GM21381 (cell line): ENCODE results near the gene CNNM3.
"Not testable (repeated sequence)": the region's sequence is repeated elsewhere in the genome, so short reads cannot be mapped to it uniquely, and the experiment has no call there.

Source experiments
- ATAC-seq: cut with Tn5 transposase; IDR thresholded peaks from one replicate; pipeline ENCODE4 v1.9.1; 2021; ENCODE audit warnings: mild to moderate bottlenecking, moderate library complexity; ENCODE audit not compliant: unreplicated experiment

CNNM3 gene

DNA sequence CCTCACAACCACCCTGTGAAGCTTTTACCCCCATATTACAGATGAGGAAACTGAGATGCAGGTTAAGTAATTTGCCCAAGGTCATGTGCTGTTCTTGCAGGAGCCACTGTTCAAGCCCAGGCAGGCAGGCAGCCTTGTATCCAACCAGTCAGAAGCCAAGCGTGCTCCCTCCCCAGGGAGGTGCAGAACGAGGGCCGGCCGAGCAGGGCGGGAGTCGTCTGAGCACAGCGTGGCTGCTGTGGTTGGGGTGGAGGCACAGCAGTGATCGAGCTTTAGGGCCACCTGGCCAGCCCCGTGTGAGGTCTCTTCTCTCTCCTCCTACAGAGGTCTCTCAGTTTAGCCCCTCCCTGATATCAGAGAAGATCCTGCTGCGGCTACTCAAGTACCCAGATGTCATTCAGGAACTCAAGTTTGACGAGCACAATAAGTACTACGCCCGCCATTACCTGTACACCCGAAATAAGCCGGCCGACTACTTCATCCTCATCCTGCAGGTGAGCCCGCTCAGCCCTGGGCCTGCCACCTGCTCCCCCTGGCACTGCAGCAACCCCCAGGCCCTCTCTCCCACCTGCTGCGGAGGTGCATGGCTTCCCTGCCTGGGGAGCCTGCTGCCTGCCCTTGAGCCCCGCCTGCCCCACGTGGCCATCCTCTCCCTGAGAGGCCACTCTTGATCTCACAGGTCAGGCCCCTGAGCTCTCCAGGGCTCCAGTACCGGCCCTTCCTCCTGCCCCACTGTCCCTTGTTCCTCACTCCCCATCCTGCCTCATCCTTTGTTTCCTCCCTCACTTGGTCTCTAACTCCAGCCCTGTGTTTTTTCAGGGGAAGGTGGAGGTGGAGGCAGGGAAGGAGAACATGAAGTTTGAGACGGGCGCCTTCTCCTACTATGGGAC, 17.1 kb upstream of the CNNM3 start:
- no peak for ATAC-seq

DNA sequence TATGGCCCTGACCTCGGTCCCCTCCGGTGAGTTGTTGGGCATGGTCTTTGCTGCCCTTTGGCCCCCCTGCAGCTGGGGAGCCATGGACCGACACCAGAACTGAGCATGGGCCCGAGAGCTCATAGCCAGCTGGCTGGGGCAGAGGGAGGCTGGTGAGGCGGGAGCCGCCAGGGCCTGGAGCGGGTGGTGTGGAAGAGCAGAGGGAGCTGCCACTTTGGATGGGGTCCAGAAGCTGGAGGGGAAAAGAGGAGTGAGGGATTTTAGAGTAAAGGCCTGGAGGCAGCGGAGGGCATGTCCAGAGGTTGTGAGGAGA, 16.5 kb upstream of the CNNM3 start:
- ATAC-seq = no peak

DNA sequence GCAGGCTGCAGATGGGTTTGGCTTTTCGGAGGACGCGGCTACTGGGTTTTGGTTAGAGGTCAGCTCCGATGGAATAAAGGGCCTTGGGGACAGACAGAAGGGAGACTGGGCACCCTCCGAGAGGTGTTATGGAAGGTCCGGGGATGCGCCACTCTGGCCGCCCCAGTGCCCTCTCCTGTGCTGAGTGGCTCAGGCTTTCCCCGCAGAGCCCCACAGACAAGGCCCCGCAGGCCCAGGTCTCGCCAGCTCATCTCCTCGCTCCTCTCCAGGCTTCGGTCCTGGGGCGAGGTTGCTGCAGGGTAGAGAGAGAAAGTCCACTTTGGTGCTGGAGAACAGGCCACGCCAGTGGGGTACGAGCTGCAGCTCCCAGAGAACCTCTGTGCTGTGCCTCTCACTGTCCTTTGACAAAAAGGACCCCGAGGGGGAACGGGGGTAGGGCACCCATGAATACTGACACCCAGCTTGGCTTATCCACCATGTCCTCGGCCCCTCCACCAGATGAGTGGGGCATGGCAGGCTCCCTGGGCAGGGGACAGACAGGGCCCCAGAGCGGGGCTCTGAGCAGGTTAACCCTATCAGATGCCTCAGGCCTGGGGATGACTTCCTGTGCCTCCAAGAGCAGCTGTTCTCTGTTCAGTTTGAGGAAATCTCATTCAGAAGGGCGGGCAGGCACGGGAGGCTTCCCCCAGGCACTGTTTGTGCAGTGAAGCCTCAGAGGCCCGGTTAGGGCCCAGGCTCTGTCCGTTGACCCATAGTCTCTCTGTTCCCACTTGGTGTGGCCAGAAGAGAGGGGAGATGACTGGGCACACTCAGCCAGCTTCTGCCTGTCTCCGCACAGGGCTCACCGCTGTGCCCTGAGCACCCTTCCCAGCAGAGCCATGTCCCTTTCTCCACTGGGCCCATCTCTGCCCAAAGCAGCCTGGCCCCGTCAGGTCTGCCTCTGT, 15.7 kb upstream of the CNNM3 start:
- ATAC-seq = no peak

DNA sequence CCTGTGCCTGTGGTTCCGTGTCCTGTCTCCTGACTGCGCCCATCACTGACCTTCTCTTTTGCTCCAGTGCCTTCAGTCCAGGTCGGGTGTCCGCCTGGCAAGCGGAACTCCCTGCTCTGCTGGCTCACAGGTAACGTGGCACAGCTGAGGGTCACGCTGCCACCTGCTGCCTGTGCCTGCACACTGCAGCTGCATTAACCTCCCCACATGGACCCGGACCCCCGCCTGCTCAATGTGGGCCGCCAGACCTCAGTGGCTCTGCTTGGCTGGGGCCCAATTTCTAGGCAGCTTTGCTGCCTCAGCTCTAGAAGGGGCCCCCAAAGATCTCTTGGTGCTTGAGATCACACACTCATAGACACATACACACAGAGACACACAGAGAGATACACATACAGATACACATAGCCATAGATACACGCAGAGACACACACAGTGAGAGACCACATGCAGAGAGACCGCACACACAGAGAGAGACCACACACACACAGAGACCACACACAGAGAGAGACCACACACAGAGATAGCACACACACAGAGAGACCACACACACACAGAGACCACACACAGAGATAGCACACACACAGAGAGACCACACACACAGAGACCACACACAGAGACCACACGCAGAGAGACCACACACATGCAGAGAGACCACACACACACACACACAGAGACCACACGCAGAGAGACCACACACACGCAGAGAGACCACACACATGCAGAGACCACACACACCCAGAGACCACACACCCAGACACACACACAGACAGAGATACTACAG, 14.9 kb upstream of the CNNM3 start:
- peak; percentile 68 for ATAC-seq

DNA sequence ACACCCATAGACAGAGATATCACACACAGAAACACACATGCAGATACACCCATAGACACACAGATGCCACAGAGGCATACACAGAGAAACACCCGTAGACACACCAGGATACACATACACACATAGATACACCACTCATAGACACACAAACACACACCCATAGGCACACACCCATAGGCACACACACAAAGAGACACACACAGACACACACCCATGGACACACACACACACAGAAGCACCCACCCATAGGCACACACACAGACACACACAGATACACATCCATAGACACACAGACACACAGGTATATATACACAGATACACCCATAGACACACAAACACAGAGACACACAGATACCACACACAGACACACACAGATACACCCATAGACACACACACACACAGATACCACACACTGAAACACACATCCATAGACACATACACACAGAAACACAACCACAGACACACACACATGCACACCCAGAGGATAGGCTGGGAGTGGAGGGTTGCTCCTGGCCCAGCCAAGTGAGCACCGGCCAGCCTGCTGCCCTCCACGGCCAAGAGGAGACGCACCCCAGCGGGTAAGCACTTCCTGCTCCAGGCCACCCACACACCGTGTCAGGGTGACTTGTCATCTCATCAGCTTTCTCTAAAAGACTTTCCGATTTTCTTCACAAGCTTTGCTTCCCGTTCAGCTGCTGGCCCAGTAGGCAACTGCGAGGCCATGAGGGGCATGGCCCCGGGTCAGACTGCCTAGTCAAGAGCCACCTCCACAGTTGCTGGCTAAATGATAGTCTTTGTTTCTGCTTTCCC, 14.1 kb upstream of the CNNM3 start:
- ATAC-seq = no peak

DNA sequence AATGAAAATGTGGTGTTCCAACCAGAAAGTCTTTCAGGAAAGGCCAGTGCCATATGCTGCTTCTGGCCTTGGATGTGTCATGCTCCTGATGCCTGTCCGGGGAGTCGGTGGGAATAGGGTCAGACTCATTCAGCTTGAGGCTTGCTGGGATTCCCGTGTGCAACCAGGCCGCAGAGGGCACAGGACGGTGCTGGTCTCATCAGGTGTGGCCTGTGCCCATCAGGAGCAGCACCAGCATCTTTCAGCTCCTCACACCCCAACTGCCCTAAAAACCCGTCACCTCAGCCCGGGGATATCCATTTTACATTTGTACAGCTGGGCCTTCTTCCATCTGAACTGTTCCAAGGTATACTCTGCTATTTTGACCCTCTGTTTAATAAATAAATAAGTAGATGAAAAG, 13.3 kb upstream of the CNNM3 start:
- no peak for ATAC-seq

DNA sequence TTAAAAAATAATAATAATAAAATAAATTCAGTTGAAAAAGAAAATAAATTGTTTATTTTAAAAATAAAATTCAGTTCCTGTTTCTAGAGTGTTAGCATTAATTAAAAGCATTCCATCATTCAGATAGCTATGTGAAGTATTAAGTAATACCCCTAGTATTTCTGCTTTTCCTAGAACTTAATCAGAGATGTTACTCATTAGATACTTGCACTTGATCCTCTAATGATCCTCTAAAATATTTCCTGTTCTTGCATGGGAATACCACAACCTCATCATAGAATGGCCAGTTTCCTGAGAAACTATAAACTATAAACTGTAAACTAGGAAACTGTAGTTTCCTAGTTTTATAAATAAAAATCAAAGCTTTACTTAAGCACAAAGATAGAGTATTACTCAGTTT, 11.1 kb upstream of the CNNM3 start:
- no peak for ATAC-seq

DNA sequence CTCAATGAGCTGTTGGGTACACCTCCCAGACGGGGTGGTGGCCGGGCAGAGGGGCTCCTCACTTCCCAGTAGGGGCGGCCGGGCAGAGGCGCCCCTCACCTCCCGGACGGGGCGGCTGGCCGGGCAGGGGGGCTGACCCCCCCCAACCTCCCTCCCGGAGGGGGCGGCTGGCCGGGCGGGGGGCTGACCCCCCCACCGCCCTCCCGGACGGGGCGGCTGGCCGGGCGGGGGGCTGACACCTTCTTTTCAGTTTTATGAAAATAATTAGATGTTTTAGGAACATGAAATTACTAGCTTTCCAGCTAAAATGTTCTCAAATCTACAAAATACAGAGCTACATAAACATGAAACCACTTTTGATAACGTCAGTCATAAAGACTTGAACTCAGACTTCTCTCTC, 10.1 kb upstream of the CNNM3 start:
- ATAC-seq = not testable (repeated sequence)

DNA sequence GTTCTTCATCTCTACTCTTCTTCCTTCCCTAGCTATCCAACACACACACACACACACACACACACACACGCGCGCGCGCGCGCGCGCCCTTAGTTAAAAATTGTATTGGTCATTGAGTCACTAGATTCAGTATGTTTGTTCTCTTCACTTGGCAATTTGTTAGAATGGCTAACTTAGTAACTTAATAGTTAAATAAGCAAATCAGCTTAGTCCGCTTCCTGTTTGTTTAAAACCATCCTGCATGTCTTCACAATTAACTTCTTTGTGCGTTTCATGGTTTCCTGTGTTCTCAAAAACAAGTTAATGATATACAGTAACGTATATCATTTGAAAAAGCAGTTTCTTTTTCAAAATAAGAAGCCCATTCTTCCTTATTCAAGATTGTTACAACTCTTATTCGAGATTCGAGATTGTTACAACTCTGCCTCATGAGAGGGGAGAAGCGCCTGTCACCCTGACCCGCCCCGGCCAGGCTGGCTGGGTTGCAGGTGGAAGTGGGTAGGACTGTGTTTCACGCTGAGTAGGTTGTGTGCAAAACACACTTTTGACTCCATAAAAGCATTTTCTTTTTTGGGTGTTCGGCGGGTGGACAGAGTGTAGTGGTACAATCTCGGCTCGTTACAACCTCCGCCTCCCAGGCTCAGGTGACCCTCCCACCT, 9.5 kb upstream of the CNNM3 start:
- peak; percentile 56 for ATAC-seq

DNA sequence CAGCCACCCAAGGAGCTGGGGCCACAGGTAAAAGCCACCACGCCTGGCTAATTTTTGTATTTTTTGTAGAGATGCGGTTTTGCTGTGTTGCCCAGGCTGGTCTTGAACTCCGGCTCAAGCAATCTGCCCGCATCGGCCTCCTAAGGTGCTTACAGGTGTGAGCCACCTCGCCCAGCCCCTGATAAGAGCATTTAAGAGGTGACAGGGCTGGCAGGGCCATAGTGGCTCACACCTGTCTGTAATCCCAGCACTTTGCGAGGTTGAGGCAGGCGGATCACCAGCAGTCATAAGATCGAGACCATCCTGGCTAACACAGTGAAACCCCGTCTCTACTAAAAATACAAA, 9.0 kb upstream of the CNNM3 start:
- no peak for ATAC-seq

DNA sequence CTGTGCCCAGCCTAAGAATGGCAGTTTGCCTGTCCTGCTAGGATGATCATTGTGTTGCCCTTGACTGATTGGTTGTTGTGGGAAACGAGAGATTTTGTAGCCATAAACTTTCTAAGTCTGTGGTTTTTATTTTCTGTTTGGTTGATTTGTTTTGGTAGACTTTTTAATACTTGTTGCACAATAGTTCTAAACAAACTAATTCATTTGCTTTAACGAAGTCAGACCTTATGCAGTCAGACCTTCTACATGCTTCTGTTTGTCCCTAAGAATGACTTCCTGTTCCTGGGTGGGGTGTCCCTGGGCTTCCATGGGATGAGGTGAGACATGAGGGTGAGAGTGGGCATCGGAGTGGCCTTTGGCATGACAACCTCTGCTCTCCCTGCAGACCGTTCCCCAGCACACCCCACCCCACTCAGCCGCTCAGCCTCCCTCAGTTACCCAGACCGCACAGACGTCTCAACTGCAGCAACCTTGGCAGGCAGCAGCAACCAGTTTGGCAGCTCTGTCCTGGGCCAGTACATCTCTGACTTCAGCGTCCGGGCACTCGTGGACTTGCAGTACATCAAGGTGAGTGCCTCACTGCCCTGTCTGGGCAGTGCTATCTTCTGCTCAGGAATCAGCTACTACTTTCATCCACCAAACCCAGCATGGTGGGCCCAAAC, 7.8 kb upstream of the CNNM3 start:
- no peak for ATAC-seq

DNA sequence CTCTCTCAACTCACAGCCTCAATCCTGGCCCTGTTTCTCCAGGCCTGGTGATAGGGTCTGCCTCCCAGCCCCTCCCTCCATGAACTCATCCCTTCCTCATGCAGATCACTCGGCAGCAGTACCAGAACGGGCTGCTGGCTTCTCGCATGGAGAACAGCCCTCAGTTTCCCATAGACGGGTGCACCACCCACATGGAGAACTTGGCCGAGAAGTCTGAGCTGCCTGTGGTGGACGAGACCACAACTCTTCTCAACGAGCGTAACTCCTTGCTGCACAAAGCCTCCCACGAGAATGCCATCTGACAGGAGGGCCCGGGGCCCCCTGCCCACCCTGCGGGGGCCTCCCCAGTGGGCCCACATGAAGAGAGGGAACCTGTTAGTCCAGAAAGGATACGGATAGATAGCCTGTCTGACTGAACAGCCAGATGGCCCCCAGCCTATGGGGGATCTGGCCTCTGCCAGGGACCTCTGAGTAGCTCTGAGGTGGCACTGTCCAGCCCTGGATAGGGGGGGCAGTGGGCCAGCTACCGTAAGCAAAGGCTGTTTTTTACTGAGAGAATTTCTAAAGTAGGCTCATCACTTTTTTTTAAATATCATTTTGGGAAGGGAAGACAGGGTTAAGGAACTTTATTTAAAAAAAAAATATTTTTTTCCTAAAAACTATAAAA, 6.7 kb upstream of the CNNM3 start:
- ATAC-seq = no peak

DNA sequence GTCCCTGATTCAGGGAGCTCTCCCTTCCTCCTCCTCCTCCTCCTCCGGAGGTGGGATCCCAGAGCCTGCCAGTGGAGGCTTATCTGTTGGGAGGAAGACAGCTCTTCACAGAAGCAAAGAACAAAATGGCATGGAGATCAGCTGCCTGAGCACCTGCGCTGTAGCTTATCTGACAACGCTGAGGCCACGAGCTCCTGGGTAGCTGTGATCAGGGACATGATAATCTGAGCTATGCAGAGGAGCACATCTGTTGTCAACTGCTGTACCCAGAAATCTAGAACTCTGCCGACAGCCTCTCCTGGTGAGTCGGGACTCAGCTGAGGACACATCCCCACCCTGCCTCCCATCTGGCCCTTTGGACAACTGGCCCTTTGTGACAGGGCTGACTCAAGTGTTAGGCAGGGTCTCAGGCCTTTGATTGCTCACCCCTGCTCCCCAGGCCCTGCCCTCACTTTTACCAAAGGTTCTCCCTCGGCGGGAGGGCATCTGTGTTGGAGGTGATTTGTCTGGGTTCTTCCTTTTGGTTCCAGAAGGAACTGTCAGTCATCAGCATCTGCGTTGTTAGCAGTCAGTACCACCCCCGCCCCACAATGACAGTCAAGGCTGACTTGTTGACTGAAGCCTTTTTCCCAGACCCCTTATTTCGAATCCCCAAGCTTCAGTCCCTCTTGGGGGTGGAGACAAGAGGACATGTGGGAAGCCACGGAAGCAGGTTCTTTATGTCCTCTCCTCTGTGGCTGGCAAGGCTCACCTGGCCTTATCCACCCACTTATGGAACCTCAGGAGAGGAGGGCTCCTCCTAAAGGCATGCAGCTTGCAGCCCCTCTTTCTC, 5.9 kb upstream of the CNNM3 start:
- no peak for ATAC-seq

DNA sequence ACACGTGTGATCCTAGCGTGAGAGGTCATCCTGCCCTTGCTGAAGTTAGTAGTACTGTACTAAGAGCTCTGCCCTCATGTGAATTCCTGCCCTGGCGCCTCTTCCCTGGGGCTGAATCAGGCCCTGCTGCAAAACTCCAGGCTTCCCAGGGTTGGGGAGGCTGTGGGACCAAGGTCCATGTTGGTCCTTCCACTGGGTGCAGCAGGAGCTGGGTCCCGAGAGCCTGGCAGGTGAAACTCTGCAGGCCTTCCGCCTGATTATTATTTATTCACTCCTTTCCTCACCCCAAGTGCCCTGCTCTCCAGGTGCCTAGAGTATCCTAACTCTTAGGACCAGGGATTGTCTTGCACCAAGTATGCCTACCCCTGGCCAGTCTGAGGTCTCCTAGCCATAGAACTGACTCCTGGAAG, 5.3 kb upstream of the CNNM3 start:
- ATAC-seq = no peak

DNA sequence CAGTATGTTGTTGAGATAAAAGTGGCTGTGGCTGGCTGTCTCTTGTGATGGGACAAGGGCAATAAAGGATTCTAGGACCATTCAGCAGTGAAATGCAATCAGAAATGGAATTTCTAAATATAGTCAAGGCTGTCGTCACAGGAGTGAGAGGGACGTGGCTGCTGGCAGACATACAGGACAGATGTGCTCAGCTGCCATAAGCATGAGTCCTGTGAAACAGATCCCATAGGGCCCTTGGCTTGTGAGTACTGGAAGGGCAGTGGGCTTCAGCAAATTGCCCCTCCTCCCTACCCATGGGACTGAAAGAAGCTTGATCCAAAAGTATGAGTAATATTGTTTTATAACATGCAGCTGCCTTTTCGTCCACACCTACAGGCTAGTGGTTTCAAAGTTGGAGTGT, 4.2 kb upstream of the CNNM3 start:
- no peak for ATAC-seq

DNA sequence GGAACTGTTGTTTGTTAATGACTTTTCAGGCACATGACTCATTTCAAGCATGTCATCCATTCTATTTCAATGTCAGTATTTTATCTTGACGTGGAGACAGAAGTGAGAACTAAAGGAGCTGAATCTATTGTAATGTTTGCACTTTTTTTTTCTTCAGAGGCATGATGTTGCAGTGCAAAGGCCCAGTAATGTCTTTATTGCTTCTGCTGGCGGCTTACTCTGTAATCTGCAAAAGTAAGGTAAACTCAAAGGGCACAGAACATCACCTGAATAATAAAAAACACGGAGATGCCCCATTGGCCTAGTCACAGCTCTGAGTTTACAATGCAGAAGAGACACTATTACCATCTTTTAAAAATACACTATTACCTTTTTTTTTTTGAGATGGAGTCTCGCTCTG, 2.4 kb upstream of the CNNM3 start:
- no peak for ATAC-seq

DNA sequence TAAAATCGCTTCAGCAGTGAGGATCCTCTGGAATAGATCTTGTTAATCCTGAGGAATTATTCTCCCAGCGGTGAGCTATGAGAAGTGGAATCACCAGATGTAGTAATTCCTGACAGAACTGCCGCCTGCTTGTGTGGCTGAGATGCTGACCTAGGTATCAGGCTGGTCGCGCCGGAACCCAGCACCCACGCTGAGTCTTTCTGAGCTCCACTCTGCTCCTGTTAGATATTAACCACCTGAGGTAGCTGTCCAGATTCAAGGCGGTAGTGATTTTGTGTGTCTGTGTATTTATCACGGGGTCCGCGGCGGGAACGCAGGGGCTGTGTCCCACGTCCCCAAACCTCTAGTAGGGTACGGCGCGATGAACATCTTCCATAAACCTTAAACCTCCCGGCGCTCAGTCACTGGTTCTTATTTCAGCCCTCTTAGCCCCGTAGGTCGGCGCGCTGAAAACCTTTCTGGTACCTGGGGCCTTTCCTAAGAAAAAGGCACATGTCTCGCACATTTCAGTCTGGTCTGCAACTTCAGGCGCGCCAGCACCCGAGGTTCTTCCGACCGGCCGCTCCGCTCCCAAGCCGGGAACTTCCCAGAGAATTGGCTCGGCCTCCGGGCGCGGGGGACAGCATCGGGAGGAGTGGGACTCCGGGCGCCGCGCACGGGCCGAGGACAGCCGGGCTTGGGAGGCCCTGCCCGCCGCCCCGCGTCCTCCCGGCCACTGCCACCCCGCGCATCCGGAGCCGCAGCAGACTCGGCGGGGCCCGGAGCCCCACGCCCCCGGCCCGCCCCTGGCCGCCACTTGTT, 542 bp upstream of the CNNM3 start:
- no peak for ATAC-seq
